HS-27A (cell line): Measurements from ENCODE around the gene HAAO.
"Not testable (repeated sequence)": the region's sequence is repeated elsewhere in the genome, so short reads cannot be mapped to it uniquely, and the experiment has no call there.

Experiments used
- DNase-seq: peaks from one replicate; pipeline ENCODE4 v3.0.0-alpha.2; 2012; ENCODE audit warnings: low read depth, missing footprints

Gene HAAO

DNA sequence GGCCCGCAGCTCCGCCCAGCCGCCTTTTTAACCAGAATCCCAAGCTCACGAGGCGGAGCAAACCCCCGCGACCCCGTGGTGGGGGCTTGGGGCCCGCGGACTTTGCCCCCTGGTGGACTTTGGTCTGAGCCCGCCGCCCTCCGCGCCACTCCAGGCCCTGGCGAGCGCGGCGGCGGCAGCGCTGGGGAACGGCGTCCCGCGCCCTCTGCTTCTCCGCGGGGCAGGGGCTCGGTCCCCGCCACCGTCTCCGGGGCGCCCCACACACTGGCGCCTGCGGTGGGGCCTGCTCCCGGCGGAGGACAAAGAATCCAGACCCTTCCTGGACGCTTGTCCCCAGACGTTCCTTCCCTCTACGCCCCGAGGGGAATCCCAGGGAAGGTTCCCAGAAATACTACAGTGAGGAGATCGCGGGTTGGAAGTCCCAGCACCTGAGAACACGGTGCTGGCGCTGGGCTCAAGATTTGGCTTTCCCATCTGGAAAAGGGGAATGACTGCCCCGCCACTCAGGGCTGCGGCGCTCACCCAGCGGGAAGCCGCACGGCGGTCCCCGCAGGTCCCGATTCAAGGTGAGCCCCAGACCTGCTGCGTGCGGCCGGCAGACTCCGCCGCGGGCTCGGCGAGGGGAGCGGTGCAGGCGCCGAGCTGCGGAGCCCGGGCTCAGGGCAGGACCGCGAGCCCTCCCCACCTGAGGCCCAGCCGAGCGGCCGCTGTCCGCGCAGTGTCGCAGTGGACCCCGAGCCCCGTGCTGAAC is at the start of gene HAAO:
Gene HAAO (minus strand): TSS at position 1 of the 751 bp plus-strand sequence. CDS start 47 bp downstream, outside the sequence.
- DNase-seq, result no peak

DNA sequence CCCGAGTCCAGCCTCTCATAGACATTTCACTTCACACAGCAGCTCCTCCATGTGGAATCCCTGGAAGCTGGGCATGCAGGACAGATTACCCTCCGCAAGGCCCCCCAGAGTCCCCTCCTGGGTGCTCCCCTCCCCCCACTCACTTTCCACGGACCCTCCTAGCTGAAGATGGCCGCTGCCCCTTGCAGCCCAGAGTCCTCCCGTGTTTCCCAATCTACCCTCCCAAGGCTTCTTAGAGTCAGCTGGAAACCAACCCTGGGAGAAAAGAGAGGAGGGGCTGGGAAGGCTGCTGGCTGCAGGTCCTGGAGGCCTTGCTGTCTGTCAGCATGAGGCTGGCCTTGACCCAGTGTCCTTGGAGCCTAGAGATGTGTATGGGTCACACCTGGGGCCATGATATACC is 49.0 kb upstream of the HAAO start:
- no peak for DNase-seq

DNA sequence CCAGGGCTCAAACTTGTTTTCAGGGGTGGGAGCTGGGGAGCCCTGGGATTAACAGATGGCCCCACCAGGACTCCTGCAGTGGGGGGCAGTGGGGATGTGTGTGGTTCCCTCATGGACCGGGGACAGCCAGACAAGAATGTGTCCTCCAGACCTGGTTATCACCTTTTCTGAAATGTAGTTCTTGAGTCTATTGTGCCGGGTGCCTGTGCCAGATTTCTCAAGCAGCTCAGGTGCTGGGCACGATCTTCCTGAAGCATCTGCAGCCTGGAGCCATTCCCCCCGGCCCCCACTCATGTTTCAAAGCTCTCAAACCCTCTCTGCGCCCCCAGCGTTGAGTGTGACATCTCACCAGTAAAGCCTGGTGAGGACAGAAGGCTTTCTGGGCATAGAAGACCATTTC is 48.4 kb upstream of the HAAO start:
- no peak for DNase-seq

DNA sequence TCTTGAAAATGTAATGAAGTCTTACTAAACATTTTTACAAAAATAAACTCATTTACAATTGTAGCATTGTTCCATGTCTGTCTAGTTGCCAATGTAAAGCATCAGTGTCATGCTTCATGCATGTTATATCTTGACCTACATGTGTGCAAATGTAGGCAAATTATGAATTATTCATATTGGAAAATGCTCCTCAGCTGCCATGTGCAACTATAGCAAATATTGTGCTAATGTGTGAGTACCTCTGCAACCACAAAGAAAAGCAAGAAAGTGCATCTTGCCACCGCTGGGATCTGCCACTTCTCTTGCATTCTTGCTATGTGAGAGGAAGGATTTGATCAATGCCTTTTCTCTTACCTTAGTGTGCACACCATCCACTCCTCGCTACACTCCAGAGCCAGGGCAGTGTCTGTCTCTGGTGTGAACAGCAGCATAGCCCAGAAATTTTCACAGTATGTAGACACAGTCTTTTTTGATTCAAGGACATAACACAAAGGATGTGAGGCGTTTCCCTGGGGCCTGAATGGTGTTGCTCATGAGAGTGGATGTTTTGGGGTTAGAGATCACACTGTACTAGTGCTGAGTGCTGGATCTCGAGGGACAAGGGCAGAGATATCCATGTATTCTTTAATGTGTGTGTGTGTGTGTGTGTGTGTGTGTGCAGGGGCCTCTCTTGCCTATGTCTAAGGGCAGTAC is 47.6 kb upstream of the HAAO start:
- no peak for DNase-seq

DNA sequence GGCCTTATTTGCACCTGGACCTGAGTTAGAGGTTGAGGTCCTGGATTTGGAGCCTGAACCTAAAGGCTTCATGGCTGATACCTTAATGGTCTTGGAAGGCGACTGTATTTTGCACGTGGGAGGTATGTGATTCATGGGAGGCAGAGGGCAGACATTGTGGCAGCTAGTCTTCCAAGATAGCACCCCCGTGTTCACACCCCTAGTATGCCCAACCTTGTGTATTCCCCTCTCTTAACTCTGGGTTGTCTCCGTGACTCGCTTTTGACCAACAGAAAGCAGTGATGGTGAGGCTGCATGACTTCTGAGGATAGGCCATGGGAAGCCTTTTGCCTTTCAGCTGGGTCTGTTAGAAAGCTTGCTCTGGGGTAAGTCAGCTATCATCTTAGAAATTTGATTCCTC is 45.8 kb upstream of the HAAO start:
- DNase-seq, result no peak

DNA sequence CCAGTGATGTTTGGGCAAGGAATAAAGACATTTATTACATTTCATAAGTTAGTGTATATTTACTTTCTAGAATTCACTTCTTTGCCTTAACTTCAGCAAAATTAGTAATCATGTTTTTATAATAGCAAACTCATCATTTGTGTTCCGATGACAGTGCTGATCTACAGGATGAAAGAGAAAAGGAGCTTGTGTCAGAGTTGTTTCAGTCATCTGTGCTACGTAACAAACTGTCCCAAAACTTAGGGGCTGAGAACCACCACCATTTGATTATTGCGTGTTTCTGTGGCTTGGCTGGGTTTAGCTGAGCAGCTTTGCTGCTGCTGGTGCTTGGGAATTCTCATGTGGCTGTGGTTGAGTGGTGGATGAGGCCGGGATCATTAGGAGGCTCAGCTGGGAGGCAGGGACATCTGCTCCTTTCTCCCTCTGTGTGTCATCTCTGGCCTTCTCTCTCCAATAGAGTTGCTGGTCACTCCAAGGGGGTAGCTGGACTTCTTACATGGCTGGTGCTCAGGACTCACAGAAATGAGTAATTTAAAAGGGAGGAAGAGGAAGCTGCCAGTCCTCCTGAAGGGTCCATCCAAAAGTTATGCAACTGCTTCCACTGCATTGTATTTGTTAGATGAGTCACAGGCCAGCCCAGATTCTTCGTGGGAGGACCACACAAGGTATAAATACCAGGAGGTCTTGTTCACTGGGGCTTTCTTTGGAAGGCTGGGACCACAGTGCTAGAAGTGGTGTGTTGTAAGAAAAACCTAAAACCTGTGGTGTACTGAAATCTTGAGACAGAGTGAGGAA is 43.4 kb upstream of the HAAO start:
- peak; percentile 95 for DNase-seq

DNA sequence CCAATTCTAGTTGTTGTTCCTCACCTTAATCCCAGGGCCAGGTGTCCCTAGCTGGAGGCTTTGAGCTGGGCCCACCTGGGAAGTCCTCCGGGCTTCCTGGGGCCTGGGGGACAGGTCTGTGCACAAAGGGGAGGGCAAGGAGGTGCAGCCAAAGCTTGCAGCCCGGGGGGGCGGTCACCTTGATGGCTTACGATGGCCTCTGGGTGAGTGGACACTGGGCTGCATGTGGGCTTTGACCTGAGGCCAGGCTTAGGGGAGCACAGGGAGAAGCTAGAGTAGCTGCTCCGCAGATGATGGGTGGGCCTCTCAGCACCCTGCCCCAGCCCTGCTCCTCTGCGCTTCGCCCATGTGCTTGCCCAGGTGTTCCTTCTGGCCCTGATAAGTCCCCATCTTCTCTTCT is 41.8 kb upstream of the HAAO start:
- DNase-seq, result no peak

DNA sequence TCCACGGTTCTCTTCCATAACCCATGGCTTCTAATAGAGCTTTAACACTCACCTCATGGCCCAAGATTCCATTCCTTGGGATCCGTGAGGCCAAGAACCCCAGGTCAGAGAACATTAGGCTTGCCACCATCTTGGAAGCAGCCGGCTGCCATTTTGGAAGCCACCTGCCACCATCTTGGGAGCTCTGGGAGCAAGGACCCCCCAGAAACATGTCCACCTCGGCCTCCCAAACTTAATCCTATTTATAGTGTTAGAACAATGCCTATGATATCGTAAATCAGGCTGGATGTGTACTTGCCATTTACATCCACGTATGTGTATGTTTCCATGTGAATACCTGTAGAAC is 39.9 kb upstream of the HAAO start:
- DNase-seq, result no peak

DNA sequence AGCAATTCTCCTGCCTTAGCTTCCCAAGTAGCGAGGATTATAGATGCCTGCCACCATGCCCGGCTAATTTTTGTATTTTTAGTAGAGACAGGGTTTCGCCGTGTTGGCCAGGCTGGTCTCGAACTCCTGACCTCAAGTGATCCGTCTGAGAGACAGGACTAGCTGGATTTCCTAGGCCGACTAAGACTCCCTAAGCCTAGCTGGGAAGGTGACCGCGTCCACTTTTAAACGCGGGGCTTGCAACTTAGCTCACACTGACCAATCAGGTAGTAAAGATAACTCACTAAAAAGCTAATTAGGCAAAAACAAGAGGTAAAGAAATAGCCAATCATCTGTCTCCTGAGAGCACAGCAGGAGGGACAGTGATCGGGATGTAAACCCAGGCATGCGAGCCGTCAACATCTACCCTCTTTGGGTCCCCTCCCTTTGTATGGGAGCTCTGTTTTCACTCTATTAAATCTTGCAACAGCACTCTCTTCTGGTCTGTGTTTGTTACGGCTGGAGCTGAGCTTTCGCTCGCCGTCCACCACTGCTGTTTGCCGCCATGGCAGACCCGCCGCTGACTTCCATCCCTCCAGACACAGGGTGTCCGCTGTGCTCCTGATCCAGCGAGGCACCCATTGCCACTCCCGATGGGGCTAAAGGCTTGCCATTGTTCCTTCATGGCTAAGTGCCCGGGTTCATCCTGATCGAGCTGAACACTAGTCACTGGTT is 39.3 kb upstream of the HAAO start:
- not testable (repeated sequence) for DNase-seq

DNA sequence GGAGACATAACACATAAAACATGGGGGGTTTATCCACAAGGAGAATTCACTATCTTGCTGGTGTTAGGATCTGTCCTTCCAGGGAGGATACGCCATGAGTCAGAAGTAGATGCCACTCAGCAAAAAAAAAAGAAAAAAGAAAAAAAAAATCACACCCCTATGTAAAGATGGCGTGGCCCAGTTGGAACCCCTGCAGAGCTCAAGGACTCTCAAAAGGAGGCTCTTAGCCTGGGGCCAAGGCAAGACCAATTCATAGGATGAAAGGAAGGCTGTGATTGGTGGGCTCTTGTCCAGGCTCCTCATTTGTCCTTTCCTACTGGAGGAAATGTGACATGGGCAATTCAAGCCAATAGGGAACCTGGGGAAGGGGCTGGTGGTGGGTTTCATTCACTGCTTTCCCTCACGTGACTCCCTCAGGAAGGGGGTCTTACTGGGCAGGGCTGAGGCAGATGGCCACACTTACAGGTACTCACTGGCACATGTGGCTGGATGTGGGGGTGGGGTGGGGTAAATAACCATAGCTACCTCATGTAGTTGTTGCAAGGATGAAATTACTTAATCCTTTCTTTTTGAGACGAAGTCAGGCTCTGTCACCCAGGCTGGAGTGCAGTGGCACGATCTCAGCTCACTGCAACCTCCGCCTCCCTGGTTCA is 38.7 kb upstream of the HAAO start:
- no peak for DNase-seq

DNA sequence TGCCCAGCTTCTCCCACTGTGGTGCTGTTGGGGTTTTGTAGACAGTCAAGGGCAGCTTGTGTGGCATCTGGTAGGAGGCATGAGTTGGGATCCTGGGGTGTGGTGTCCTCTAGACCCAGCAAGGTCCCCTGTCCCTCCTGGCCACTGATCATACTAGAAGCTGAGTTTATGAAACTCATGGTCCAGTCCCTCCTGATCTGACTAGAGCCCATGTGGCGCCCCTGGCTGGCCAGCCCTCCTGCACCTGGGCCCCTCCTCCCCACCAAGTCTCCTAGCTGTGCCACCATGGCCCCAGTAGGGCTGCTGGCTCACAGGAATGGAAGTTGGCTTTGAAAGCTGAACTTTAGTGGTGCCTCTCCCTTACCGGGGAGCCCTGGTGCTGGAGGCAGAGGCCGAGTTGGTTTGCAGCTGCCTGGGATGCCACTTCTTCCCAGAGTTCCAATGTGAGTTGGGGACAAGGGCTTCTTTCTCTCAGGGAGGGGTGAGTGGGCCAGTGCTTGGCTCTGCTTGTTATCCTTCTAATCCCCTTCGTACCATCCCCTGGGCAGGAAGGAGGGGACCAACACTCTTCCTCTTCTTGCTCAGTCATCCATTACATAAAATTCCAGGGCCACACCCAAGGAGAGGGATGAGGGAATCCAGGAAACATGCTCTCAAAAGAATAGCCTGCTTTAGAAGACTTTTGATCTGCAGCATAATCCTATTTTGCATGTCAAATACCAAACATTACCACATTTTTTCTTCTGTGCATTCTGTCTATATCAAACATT is 37.5 kb upstream of the HAAO start:
- DNase-seq, result no peak

DNA sequence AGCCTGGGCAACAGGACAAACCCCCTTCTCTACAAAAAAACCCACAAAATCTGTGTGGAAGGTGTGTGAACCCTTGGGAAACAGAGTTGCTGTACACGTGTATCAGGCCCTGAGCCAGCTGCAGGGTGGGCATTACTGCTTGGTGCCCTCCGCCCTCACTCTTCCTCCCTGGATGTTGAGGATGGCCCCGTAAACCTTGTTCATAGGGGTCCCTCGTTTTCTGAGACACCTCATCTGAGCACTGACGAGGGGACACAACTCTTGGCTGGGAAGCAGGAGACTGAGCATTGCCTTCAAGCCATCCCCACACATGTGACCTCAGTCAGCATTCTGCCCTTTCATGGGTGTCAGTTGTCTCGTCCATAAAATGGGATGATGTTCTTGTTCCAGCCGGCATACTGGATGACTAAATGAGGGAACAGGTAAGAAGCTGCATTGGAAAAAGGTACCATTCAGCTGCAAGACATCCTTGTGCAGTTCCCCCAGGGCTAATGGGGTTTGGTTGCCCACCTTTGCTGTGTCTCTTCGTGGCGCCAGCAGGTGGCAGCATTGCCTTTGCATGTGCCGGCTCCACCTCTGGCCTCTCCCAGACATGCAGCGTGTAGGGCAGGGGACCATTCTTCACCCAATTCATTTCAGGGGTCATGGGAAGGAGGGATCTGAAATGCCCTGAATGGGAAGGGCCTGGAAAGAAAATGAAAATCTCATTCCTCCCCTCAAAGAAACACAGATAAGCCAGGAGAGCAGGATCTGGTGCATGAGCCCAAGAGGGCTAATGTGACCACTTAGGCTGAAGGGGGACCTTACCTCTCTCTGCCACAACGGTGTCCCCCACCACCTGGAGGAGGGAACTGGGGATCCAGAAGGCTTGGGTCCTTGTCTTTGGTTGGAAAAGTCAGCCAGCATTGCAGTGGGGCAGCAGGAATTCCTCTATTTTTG is 36.4 kb upstream of the HAAO start:
- DNase-seq, result peak; percentile 58

DNA sequence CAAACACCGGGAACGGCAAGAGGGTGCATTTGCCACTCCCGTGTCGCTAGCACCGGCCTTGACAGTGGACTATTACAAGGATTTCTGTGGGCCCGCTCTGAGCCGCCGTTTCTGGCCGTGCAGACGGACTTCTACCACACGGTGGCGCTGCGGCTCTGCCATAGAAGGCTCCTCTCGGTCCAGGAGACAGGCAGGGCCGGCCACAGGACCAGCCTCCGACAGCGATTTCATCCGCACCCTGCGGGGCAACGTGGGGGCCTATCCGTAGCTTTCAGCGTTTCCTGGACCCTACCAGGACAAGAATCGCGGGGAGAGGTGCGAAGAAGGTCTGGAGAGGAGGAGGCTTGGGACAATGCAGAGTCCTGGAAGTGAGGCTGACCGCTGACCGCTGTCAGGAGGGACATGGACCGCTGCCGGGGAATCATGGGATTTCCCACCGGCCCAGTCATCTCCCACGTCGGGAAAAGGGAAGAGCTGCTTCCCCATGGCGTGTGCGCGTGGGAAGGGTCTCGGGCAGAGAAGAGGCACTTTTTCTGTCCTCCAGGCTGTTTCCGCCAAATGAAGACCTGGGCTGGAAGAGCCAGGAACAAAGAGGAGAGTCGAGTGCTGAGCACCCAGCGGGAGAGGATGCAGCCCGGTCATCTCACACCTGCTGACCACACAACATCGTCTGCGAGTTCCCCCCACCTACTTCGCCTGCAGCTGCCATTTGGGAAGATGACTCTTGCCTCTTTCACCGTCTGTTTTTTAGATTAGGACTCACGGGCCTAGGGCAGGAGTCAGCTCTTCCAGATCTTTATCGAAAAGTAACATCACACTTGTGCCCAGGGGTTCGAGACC is 35.5 kb upstream of the HAAO start:
- DNase-seq, result peak; percentile 59

DNA sequence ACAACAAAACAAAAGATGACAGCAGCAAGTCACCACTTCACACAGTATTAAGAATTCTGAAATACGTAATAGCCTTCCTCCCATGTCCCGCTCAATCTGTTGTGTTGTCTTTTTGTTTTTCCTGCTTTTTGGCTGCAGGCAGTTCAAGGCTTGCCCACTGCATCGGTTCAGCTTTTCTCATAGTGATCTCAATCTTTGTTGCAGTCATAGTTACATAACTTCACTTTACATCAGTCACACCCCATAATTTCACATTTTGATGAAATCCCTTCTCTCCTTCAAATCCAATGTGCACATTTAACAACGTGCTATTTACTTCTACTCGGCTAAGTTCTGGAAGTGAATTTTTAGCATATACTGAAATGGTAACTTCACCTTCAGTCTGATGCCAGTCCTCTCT is 33.8 kb upstream of the HAAO start:
- DNase-seq, result no peak

DNA sequence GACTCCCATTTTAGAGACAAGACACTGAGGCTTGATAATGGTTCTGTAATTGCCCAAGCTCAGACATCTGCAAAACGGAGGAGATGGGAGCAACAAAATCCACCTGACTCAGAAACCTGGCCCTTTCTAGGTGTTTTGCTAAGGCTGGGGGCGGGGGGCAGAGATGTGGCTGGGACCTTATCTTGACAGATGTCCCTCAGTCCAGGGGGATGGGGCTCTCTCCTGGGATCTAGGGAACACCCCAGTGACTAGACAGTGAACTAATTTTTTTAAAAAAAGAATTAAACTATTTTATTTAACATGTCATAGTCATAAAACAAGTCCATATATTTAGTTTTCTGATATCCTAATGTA is 32.0 kb upstream of the HAAO start:
- no peak for DNase-seq

DNA sequence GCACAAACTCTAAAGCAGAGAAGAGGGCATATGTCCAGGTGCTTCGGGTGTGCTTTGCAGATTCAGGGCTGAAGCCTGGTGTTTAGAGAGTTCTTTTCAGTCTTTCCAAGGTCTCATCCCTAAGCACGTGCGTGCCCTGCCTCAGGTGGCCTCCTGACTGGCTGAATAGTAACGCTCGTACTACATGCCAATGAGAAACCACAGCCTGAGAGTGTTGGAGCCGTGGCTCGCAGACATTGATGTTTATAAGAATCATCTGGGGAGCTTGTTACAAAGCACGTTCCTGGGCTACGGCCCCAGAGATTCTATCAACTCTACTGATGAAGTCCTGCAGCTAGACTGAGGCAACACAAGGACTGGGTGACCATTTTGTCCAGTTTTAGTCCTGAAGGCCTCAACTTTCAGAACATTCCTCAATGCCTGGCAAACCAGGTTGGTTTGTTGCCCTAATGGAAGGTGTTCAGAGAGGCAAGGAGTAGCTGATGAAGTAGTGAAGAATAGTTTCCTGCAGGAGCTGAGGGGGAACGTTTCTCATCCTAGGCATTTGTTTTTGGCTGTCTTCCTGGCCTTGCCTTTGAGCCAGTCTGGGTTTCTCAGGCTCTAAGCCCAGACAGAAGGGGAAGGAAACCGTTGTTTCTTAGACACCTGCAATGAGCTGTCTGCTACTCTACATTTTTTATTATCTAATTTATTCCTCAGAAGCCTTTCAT is 31.5 kb upstream of the HAAO start:
- DNase-seq, result no peak

DNA sequence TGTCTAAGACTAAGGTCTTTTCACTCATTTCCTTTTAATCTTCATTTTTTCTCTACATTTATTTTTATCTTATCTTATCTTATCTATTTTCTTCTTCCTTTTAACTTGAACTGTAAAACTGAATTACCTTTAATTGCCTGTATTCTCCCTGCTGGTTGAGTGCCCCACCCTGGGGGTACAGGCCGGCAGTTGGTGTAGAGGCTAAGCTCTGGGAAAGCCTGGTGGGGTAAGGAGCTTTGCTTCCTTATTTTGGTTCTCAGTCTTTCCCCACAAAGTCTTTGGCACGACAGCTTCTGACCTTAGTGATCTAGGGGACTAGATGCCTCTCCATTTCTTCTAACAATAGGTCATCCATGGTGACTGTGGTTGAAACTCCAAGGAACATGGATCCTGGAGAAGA is 26.8 kb upstream of the HAAO start:
- DNase-seq, result no peak

DNA sequence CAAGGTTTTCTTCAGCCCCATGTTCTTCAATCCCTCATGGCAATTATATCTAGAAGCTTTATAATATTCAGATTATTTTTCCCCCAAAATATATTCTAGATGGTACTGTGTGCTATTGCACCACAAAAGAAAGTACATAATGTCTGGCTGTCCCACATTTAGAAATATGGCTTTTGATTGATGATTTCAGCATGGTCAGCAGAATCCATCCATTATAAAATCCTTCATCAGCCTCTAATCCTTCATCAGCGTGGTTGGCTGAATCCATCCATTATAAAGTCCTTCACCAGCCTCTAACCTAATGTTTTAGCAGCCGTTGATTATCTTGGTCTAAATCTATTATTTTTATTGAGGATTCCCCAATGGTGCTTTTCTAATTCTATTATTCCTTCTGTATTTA is 23.3 kb upstream of the HAAO start:
- no peak for DNase-seq

DNA sequence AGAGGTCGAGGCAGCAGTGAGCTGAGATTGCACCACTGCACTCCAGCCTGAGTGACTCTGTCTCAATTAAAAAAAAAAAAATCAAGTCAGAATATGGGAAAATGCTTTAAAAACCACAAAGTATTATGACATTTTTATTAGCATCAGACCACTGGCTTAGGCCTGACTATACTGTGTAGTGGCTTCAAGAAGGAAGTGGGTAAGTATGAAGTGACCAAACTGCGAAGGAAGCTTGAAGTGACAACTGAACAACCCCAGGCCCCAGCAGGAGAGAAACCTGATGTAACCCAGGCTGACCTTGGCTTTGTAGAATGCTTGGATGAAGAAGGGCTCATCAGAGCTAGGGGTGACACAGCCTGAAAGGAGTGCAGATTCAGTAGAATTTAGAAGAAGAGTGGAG is 21.4 kb upstream of the HAAO start:
- no peak for DNase-seq
